GM12874 (cell line): ENCODE data around the gene MEPCE.

Experiments used
- CTCF ChIP-seq: IDR thresholded peaks from 2 replicates; pipeline ENCODE4 v1.5.1; 2011; ENCODE audit warnings: low read depth, mild to moderate bottlenecking, control low read depth, low read length, moderate library complexity; ENCODE audit not compliant: insufficient read depth

MEPCE gene

DNA sequence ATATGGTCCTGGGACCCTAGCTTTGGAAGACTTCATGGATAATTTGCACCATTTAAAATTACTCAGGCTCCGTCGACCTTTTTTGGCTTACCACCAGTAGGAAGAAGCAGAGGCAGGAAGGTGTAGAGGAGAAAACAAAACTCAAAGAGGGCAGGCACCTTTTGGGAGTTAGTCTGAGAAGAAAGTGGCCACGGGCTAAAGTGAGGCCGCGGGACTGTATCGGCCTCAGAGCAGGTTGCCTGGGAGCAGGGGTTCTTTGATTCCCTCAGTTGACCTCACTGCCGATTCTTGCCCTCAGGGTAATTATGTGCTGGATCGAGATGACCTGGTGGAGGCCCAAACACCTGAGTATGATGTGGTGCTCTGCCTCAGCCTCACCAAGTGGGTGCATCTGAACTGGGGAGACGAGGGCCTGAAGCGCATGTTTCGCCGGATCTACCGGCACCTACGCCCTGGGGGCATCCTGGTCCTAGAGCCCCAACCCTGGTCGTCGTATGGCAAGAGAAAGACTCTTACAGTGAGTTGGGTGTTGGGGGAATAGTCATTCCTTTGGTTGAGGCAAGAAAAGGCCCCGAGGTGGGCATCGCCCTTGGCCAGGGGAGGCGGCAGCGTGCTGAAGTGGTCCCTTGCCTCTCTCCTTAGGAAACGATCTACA, 3.1 kb downstream of the MEPCE start:
- no peak for TF ChIP-seq CTCF

DNA sequence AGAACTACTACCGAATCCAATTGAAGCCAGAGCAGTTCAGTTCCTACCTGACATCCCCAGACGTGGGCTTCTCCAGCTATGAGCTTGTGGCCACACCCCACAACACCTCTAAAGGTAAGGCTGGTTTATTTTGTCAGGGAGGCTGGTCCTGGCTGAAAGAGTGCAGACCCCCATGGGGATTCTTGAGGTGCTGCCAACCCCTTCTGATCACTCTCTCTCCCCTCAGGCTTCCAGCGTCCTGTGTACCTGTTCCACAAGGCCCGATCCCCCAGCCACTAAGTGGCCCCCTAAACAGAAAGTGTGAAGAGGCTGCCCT, 3.6 kb downstream of the MEPCE start:
- no peak for TF ChIP-seq CTCF

DNA sequence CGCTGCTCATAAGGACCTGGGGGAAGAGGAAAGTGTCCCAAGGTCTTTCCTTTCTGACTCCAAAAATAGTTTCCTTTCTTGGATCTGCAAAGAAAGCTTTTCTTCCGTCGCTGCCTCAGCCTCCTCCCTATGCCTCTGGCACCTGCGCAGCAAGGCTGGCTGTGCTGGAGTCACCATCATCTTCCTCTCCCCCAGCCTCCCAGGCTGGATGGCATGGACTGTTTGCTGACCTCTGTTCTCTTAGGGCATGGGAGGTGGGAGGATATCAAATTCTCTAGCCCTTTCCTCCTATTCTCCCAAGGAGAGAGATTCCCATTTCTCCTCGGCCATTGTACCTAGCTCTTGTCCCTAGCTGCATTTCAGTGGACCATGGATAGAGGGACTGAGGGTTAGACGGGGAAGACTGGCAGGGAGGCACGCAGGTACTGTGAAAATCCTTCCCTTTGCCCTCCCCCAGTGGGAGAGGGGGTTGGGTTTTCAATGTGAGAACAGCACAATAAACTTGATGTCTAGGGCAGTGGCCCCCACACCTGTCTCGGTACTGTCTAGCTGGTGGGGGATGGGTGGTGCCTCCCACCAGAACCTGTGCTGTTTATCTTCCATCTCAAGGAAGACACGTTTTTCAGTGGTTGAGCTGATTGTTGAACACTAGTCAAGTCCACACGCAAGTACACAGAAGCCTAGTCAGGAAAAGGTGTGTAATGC, 4.1 kb downstream of the MEPCE start:
- no peak for TF ChIP-seq CTCF

DNA sequence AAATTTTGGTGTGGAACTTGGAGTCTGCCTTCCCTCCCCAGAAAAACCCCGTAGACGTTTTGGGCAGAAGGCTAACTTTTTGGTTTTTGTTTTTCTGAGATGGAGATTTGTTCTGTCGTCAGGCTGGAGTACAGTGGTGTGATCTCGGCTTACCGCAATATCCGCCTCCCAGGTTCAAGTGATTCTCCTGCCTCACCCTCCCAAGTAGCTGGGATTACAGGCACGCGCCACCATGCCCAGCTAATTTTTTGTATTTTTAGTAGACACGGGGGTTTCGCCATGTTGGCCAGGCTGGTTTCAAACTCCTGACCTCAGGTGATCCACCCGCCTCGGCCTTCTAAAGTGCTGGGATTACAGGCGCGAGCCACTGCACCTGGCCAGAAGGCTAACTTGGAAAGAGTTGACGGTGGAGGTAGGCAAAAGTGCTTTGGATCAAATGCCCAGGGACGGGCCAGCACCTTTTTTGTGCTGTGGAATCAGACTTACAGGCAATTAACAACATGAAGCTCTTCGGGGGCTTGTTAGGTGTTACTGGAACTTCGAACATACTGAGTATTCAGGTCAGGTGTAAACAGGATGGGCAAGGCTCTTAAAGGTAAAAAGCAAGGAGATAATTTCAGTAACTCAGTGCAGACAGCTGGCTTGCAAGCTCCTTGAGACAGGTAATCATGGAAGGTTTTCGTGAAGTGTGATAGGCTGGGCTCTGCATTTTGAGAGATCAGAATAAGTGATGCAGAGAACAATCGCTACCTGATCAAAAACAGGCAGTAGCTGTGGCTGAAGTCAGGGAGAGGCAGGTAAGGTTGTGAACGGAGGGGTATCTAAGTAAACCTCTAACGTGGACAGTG, 4.9 kb downstream of the MEPCE start:
- TF ChIP-seq CTCF = no peak

DNA sequence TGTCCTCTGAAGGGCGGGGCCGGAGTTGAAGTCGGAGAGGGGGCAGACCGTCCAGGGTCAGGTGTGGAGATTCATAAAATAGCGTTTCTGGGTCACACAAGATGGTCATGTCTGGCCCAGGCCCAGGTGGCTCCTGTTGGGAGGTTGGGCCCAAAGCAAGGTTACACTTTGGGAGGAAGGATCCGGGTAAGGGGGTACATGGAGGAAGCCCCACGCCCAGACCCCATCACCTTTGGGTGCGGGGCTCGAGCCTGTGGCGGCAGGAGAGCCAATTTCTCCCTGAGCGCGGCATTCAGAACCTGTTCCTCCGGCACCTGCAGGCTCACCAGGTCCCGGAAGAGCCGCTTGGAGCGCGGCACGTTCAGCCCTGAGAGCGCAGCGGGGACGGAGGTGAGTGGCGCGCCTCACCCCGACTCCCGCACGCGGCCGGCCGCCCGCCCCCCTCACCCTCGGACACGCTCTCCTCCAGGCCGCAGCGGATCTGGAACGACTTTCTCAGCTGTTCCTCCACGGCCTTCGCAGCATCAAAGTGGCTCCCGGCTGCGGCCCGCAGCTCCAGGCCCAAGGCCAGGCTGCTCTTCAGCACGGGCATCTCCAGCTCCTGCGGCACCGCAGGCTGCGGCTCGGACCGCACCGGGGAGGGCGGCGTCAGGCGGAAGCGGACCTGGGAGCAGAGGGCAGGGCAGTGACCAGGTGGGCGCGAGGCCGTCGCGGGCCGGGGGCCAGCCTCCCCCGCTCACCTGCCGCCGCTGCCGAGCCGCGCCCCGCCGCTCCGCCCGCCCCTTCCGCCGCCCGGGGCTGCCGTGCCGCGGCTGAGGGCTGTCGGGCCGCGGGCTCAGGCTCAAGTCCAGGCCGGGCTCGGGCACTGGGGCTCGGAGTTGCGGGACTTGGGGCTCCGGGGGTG, 6.0 kb downstream of the MEPCE start:
- TF ChIP-seq CTCF = no peak

DNA sequence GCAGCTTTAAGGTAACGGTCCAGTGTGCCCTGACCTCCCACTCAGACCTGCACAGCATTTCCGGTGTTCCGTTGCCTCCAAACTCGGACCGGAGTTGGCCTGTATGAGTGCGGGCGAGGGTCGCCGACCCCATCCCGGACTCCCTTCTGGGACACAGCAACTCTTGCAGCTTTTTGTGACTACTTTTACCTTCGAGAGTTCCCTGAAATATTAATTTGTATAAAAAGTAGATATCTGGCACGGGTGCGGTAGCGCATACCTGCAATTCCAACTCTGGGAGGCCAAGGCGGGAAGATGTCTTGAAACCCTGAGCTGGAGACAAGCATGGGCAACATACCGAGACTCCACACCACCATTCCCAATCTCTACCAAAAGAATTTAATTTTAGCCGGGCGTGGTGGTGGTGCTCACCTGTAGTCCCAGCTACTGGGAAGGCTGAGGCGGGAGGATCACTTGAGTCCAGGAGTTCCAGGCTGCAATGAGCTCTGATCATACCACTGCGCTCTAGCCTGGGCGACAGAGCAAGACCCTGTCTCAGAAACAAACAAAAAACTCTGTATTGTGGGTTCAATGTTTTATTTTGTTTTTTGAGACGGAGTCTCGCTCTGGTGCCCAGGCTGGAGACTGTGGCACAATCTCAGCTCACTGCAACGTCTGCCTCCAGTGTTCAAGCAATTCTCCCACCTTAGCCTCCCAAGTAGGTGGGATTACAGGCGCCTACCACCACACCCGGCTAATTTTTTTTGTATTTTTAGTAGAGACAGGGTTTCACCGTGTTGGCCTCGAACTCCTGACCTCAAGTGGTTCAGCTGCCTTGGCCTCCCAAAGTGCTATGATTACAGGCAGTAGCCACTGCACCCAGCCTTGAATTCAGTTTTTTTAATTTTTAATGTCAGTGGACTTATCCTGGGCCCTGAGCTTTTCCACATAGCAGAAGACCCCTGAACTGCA, 7.8 kb downstream of the MEPCE start:
- TF ChIP-seq CTCF = no peak
